ENCODE measurements around the gene FBXO22. TPM values are rescaled to one million over a fixed set of nuclear protein-coding genes. Genes with fewer than 3 reads are reported as not detected.
"Not testable (repeated sequence)": the region's sequence is repeated elsewhere in the genome, so short reads cannot be mapped to it uniquely, and the experiment has no call there.

Gene FBXO22
- total and polyA plus RNA-seq, 4 donors: 21.4 to 43.7 (median 28.5) TPM

GRCh38 chr15:75910355-75910754 is 6.7 kb downstream of the FBXO22 start:
- not testable (repeated sequence) for H3K9me3 ChIP-seq (ENCODE audit: control insufficient read depth, insufficient read depth, low read length); H3K4me1 ChIP-seq (ENCODE audit: control insufficient read depth, insufficient read depth, low read length); H3K27me3 ChIP-seq (ENCODE audit: control insufficient read depth, insufficient read depth, low read length); H3K4me3 ChIP-seq (ENCODE audit: low read depth, low read length); H3K27ac ChIP-seq (ENCODE audit: low read depth, low read length); DNase-seq (ENCODE audit: low read depth in 4 of 6, low spot score in 6 of 6)
- H3K36me3 ChIP-seq (ENCODE audit: control insufficient read depth, insufficient read depth, low read length): peaks cover 15% of the 10 kb centered on the region
- no CpG with 5 or more reads among the region's 3 CpGs for WGBS (ENCODE audit: insufficient coverage)

- Histone ChIP-seq H3K27me3 (ENCODE audit: control insufficient read depth, insufficient read depth, low read length) (no peaks in the 10 kb centered on the region), H3K9me3 (ENCODE audit: control insufficient read depth, insufficient read depth, low read length) (no peaks in the 10 kb centered on the region), H3K36me3 (ENCODE audit: control insufficient read depth, insufficient read depth, low read length) (peaks cover 14% of the 10 kb centered on the region), H3K27ac (ENCODE audit: low read depth, low read length) (no peak overlapping the region), H3K4me3 (ENCODE audit: low read depth, low read length) (no peak overlapping the region), H3K4me1 (ENCODE audit: control insufficient read depth, insufficient read depth, low read length) (no peaks in the 10 kb centered on the region)
- DNase-seq (ENCODE audit: low read depth in 4 of 6, low spot score in 6 of 6): no peak
- whole genome bisulfite sequencing (ENCODE audit: insufficient coverage): no CpG with 5 or more reads among the region's 1 CpG
Measured at GRCh38 chr15:75916978-75917377, 13.3 kb downstream of the FBXO22 start.

DNA sequence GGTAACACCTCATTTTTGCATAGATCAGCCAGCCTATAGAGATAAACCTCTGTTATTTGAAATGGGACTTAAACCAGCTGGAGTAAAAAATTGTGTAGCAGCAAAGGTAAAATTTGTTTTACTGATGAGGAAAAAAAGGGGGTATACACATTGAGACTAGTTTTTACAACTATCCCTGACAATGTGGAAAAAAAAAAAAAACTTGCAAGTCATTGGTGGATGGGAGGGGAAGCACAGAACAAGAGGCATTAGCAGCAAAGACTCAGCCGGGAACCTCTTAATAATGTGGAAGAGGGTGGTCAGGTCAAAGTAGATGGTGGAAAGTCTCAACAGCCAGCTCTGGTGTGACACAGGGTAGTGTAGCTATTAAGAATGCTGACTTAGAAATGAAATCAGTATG is 14.5 kb downstream of the FBXO22 start:
- WGBS (ENCODE audit: insufficient coverage): 100% methylated on average over 1 of the region's 1 CpG
- Histone ChIP-seq H3K27me3 (ENCODE audit: control insufficient read depth, insufficient read depth, low read length) (no peaks in the 10 kb centered on the region), H3K36me3 (ENCODE audit: control insufficient read depth, insufficient read depth, low read length) (peaks cover 21% of the 10 kb centered on the region), H3K9me3 (ENCODE audit: control insufficient read depth, insufficient read depth, low read length) (no peaks in the 10 kb centered on the region), H3K4me1 (ENCODE audit: control insufficient read depth, insufficient read depth, low read length) (no peaks in the 10 kb centered on the region), H3K27ac (ENCODE audit: low read depth, low read length) (no peak overlapping the region), H3K4me3 (ENCODE audit: low read depth, low read length) (no peak overlapping the region)
- no peak for DNase-seq (ENCODE audit: low read depth in 4 of 6, low spot score in 6 of 6)

- 78% methylated on average over 1 of the region's 1 CpG for WGBS (ENCODE audit: insufficient coverage)
- no peak overlapping the region for H3K27ac ChIP-seq (ENCODE audit: low read depth, low read length)
- H3K9me3 ChIP-seq (ENCODE audit: control insufficient read depth, insufficient read depth, low read length): no peaks in the 10 kb centered on the region
Measured at GRCh38 chr15:75920079-75920478, 16.4 kb downstream of the FBXO22 start.

GRCh38 chr15:75921732-75922703 is 18.3 kb downstream of the FBXO22 start:
- 92% methylated on average over 5 of the region's 9 CpGs for WGBS (ENCODE audit: insufficient coverage)
- peak in 2 of 6 donors; percentile 8 to 21 for DNase-seq (ENCODE audit: low read depth in 4 of 6, low spot score in 6 of 6)
- peaks cover 18% of the 10 kb centered on the region for H3K36me3 ChIP-seq (ENCODE audit: control insufficient read depth, insufficient read depth, low read length)
- no peak overlapping the region for H3K4me3 ChIP-seq (ENCODE audit: low read depth, low read length)
- H3K27ac ChIP-seq (ENCODE audit: low read depth, low read length): no peak overlapping the region
- H3K27me3 ChIP-seq (ENCODE audit: control insufficient read depth, insufficient read depth, low read length): no peaks in the 10 kb centered on the region
- no peaks in the 10 kb centered on the region for H3K4me1 ChIP-seq (ENCODE audit: control insufficient read depth, insufficient read depth, low read length)
- no peaks in the 10 kb centered on the region for H3K9me3 ChIP-seq (ENCODE audit: control insufficient read depth, insufficient read depth, low read length)

More at GRCh38 chr15:75920079-75920478, 16.4 kb downstream of the FBXO22 start:
- Histone ChIP-seq H3K4me1 (ENCODE audit: control insufficient read depth, insufficient read depth, low read length) (no peaks in the 10 kb centered on the region), H3K4me3 (ENCODE audit: low read depth, low read length) (no peak overlapping the region), H3K36me3 (ENCODE audit: control insufficient read depth, insufficient read depth, low read length) (peaks cover 18% of the 10 kb centered on the region), H3K27me3 (ENCODE audit: control insufficient read depth, insufficient read depth, low read length) (no peaks in the 10 kb centered on the region)
- no peak for DNase-seq (ENCODE audit: low read depth in 4 of 6, low spot score in 6 of 6)

GRCh38 chr15:75923756-75924155 is 20.1 kb downstream of the FBXO22 start:
- no peak for DNase-seq (ENCODE audit: low read depth in 4 of 6, low spot score in 6 of 6)

DNA sequence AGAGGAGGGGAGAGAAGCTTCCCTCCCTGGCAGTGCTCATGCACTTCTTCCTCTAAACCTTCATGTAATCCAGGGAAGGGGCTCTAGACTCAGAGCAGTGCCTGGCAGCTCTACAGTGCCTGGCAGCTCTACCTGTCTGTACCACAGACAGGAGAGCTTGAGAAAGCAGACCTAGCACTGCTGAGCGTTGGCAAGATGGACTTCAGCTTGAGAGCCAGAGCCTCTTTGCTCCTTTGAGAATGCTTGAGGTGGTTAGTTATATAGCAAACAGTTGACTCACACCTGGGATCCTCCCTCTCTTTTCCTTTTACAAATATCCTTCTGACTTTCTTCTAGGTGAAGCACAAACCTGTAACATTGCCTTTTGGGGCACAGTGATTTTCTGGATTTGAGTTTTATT is 20.9 kb downstream of the FBXO22 start:
- Histone ChIP-seq H3K9me3 (ENCODE audit: control insufficient read depth, insufficient read depth, low read length) (no peaks in the 10 kb centered on the region), H3K36me3 (ENCODE audit: control insufficient read depth, insufficient read depth, low read length) (peaks cover 12% of the 10 kb centered on the region), H3K4me3 (ENCODE audit: low read depth, low read length) (no peak overlapping the region), H3K27ac (ENCODE audit: low read depth, low read length) (no peak overlapping the region), H3K27me3 (ENCODE audit: control insufficient read depth, insufficient read depth, low read length) (no peaks in the 10 kb centered on the region), H3K4me1 (ENCODE audit: control insufficient read depth, insufficient read depth, low read length) (no peaks in the 10 kb centered on the region)
- no peak for DNase-seq (ENCODE audit: low read depth in 4 of 6, low spot score in 6 of 6)
- WGBS (ENCODE audit: insufficient coverage): 100% methylated on average over 1 of the region's 1 CpG

More at GRCh38 chr15:75923756-75924155, 20.1 kb downstream of the FBXO22 start:
- H3K27ac ChIP-seq (ENCODE audit: low read depth, low read length): no peak overlapping the region
- H3K4me1 ChIP-seq (ENCODE audit: control insufficient read depth, insufficient read depth, low read length): no peaks in the 10 kb centered on the region
- H3K9me3 ChIP-seq (ENCODE audit: control insufficient read depth, insufficient read depth, low read length): no peaks in the 10 kb centered on the region
- no peaks in the 10 kb centered on the region for H3K27me3 ChIP-seq (ENCODE audit: control insufficient read depth, insufficient read depth, low read length)
- H3K36me3 ChIP-seq (ENCODE audit: control insufficient read depth, insufficient read depth, low read length): peaks cover 16% of the 10 kb centered on the region
- WGBS (ENCODE audit: insufficient coverage): 96% methylated on average over 4 of the region's 4 CpGs
- no peak overlapping the region for H3K4me3 ChIP-seq (ENCODE audit: low read depth, low read length)

DNA sequence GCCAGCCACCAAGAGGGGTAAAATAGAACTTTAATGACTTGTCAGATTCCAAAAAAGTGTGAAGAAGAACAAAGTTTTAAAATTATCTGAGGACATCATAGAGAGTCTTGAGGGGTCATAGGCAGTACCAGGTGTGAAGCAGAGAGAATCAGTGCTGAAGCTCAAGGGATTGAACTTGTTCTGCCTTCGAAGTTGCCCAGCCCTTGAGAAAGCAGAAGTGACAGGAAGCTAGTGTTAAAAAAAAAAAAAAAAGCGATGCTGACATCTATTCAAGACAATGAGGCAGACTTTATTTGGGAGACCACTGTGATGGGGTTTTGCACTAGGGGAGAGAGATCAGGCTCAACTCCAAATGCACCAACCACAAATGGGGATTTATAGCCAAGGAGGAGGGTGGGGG is 21.8 kb downstream of the FBXO22 start:
- no peaks in the 10 kb centered on the region for H3K4me1 ChIP-seq (ENCODE audit: control insufficient read depth, insufficient read depth, low read length)
- WGBS (ENCODE audit: insufficient coverage): no CpG with 5 or more reads among the region's 2 CpGs
- no peak overlapping the region for H3K27ac ChIP-seq (ENCODE audit: low read depth, low read length)
- no peaks in the 10 kb centered on the region for H3K9me3 ChIP-seq (ENCODE audit: control insufficient read depth, insufficient read depth, low read length)
- DNase-seq (ENCODE audit: low read depth in 4 of 6, low spot score in 6 of 6): no peak
- H3K36me3 ChIP-seq (ENCODE audit: control insufficient read depth, insufficient read depth, low read length): peaks cover 12% of the 10 kb centered on the region
- H3K27me3 ChIP-seq (ENCODE audit: control insufficient read depth, insufficient read depth, low read length): no peaks in the 10 kb centered on the region
- H3K4me3 ChIP-seq (ENCODE audit: low read depth, low read length): no peak overlapping the region

GRCh38 chr15:75926931-75927330 is 23.3 kb downstream of the FBXO22 start:
- Histone ChIP-seq H3K9me3 (ENCODE audit: control insufficient read depth, insufficient read depth, low read length) (no peaks in the 10 kb centered on the region), H3K4me3 (ENCODE audit: low read depth, low read length) (no peak overlapping the region), H3K27ac (ENCODE audit: low read depth, low read length) (no peak overlapping the region), H3K36me3 (ENCODE audit: control insufficient read depth, insufficient read depth, low read length) (peaks cover 10% of the 10 kb centered on the region), H3K4me1 (ENCODE audit: control insufficient read depth, insufficient read depth, low read length) (no peaks in the 10 kb centered on the region), H3K27me3 (ENCODE audit: control insufficient read depth, insufficient read depth, low read length) (no peaks in the 10 kb centered on the region)
- no peak for DNase-seq (ENCODE audit: low read depth in 4 of 6, low spot score in 6 of 6)
- WGBS (ENCODE audit: insufficient coverage): 100% methylated on average over 2 of the region's 3 CpGs

- H3K9me3 ChIP-seq (ENCODE audit: control insufficient read depth, insufficient read depth, low read length): no peaks in the 10 kb centered on the region
Measured at GRCh38 chr15:75927601-75928000, 23.9 kb downstream of the FBXO22 start.

More at GRCh38 chr15:75927601-75928000, 23.9 kb downstream of the FBXO22 start:
- H3K27me3 ChIP-seq (ENCODE audit: control insufficient read depth, insufficient read depth, low read length): no peaks in the 10 kb centered on the region
- no peak for DNase-seq (ENCODE audit: low read depth in 4 of 6, low spot score in 6 of 6)
- no peak overlapping the region for H3K27ac ChIP-seq (ENCODE audit: low read depth, low read length)
- peaks cover 6% of the 10 kb centered on the region for H3K36me3 ChIP-seq (ENCODE audit: control insufficient read depth, insufficient read depth, low read length)
- H3K4me3 ChIP-seq (ENCODE audit: low read depth, low read length): no peak overlapping the region
- no CpG with 5 or more reads among the region's 4 CpGs for WGBS (ENCODE audit: insufficient coverage)
- H3K4me1 ChIP-seq (ENCODE audit: control insufficient read depth, insufficient read depth, low read length): no peaks in the 10 kb centered on the region
